ENCODE data around the gene PXDC1. TPM values are rescaled to one million over a fixed set of nuclear protein-coding genes. Genes with fewer than 3 reads are reported as not detected.

The PXDC1 gene
- total RNA-seq, 1 experiment from 2014 or later: 36.2 TPM

- H3K27ac ChIP-seq (ENCODE audit: low read length): no peak overlapping the region
- TF ChIP-seq CTCF (IDR thresholded peaks at IDR 0.05) (no peak), TCF7L2 (IDR thresholded peaks at IDR 0.05; ENCODE audit: low read depth, low read length) (no peak)
- no TSS peak for BruUV-seq (replicated peaks)
- 0 out of 2 replicates have a peak, but pooled peaks cover 2% of the 10 kb centered on the region for H3K36me3 ChIP-seq (ENCODE audit: control insufficient read depth, insufficient read depth, low read length)
- ATAC-seq (no peak), DNase-seq (ENCODE audit: low read depth, low spot score) (no peak)
- H3K9me3 ChIP-seq (ENCODE audit: control insufficient read depth, insufficient read depth, low read depth, low read length): no peaks in the 10 kb centered on the region
- H3K4me1 ChIP-seq (ENCODE audit: control insufficient read depth, insufficient read depth, low read length): no peaks in the 10 kb centered on the region
- intact Hi-C loops (cut with micrococcal nuclease; ENCODE audit: unreplicated experiment): no loop called here
- H3K27me3 ChIP-seq (ENCODE audit: control insufficient read depth, insufficient read depth, low read length): no peaks in the 10 kb centered on the region
- in situ Hi-C loops (cut with HindIII; ENCODE audit: low pct_unique_long_range_greater_than_20kb, low sequenced_read_pairs): no loop called here
- CTCF ChIA-PET: interaction anchor here (1.0 kb wide), 1 partner anchor 8 kb away, joined by 3 read pairs; no protein-coding TSS in a partner anchor
- H3K4me3 ChIP-seq (ENCODE audit: low read depth in 2 of 2, low read length in 2 of 2): no peak overlapping the region
- POLR2A ChIA-PET: no interaction called here
Measured at GRCh38 chr6:3723966-3724365, 27.5 kb downstream of the PXDC1 start.

DNA sequence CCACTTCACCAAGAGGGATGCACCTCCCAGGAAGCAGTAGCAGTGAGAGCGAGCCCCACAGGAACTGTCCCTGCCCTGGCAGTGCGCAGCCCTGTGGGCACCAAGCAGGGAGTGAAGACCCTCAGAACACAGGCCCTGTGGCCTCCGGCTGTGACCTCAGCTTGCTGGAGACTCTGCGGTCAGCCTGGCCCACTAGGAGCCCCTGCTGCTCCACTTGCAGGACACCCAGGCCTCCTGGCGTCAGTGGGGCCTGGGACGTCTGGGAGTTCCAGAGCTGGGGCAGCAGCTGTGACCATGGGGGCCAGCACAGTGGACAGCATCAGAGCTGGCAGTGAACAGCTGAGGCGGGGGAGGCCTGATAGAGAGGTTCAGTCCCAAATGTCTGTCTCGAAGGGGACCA is 28.3 kb downstream of the PXDC1 start:
- Histone ChIP-seq H3K9me3 (ENCODE audit: control insufficient read depth, insufficient read depth, low read depth, low read length) (no peaks in the 10 kb centered on the region), H3K4me3 (ENCODE audit: low read depth in 2 of 2, low read length in 2 of 2) (no peak overlapping the region), H3K27me3 (ENCODE audit: control insufficient read depth, insufficient read depth, low read length) (no peaks in the 10 kb centered on the region), H3K27ac (ENCODE audit: low read length) (no peak overlapping the region), H3K4me1 (ENCODE audit: control insufficient read depth, insufficient read depth, low read length) (no peaks in the 10 kb centered on the region), H3K36me3 (ENCODE audit: control insufficient read depth, insufficient read depth, low read length) (0 out of 2 replicates have a peak, but pooled peaks cover 2% of the 10 kb centered on the region)
- CTCF ChIA-PET: interaction anchor here (1.0 kb wide), 1 partner anchor 9 kb away, joined by 3 read pairs; no protein-coding TSS in a partner anchor
- no TSS peak for BruUV-seq (replicated peaks)
- in situ Hi-C loops (cut with HindIII; ENCODE audit: low pct_unique_long_range_greater_than_20kb, low sequenced_read_pairs): no loop called here
- intact Hi-C loops (cut with micrococcal nuclease; ENCODE audit: unreplicated experiment): no loop called here
- ATAC-seq (no peak), DNase-seq (ENCODE audit: low read depth, low spot score) (no peak)
- POLR2A ChIA-PET: no interaction called here
- no peak for TF ChIP-seq POLR2AphosphoS5 (IDR thresholded peaks at IDR 0.05; ENCODE audit: low read depth, low read length)
- no peak for TF ChIP-seq SIN3A (IDR thresholded peaks at IDR 0.05; ENCODE audit: borderline replicate concordance, insufficient read depth, low read depth, low read length)
- TF ChIP-seq CTCF (IDR thresholded peaks at IDR 0.05): no peak
- TF ChIP-seq TCF7L2 (IDR thresholded peaks at IDR 0.05; ENCODE audit: low read depth, low read length): no peak
- TF ChIP-seq REST (IDR thresholded peaks at IDR 0.05; ENCODE audit: insufficient read depth in 1 of 2, low read depth in 2 of 2, low read length in 1 of 2): no peak

Data from Panc1 (cell line).